Small intestine (tissue), 7 donors: ENCODE measurements around the gene TAB3. TPM values are rescaled to one million over a fixed set of nuclear protein-coding genes. Genes with fewer than 3 reads are reported as not detected.

Source experiments
- DNase-seq, 2 donors: peaks; one replicate each; pipeline versions ENCODE4 v3.0.0 to v3.0.0-alpha.2; 2013
- FAIRE-seq: peaks from 2 replicates; lab custom pipeline; 2012; peaks lifted over from hg19 to GRCh38; lab: Jason Lieb, UNC
- H3K27ac ChIP-seq, 3 donors: one replicate each; pipeline ENCODE4 v1.5.1; 2013; ENCODE audit warnings: low read length in 2 of 3, mild to moderate bottlenecking in 2 of 3, control low read depth in 1 of 3, inconsistent platforms in 1 of 3, low read depth in 1 of 3, moderate library complexity in 1 of 3
- H3K27me3 ChIP-seq, 3 donors: one replicate each; pipeline ENCODE4 v1.6.1; 2013; ENCODE audit warnings: low read length in 3 of 3, inconsistent platforms in 1 of 3; ENCODE audit not compliant: control insufficient read depth in 3 of 3, insufficient read depth in 3 of 3
- H3K36me3 ChIP-seq, 3 donors: one replicate each; pipeline ENCODE4 v1.6.1; 2013; ENCODE audit warnings: low read length in 3 of 3, inconsistent platforms in 1 of 3, low read depth in 1 of 3, mild to moderate bottlenecking in 1 of 3, moderate library complexity in 1 of 3; ENCODE audit not compliant: control insufficient read depth in 3 of 3, insufficient read depth in 2 of 3
- H3K4me1 ChIP-seq, 3 donors: one replicate each; pipeline ENCODE4 v1.6.1; 2013; ENCODE audit warnings: low read length in 2 of 3, inconsistent platforms in 1 of 3, low read depth in 1 of 3, mild to moderate bottlenecking in 1 of 3, moderate library complexity in 1 of 3; ENCODE audit not compliant: control insufficient read depth in 3 of 3, insufficient read depth in 2 of 3
- H3K4me3 ChIP-seq, 3 donors: one replicate each; pipeline ENCODE4 v1.5.1; 2013; ENCODE audit warnings: low read length in 3 of 3, control low read depth in 1 of 3, inconsistent platforms in 1 of 3, low read depth in 1 of 3, mild to moderate bottlenecking in 1 of 3, moderate library complexity in 1 of 3
- H3K9me3 ChIP-seq, 2 donors: one replicate each; pipeline ENCODE4 v1.6.1; 2013; ENCODE audit warnings: low read depth in 1 of 2, low read length in 1 of 2; ENCODE audit not compliant: control insufficient read depth in 2 of 2, insufficient read depth in 1 of 2
- WGBS, 3 donors: extraction: QIAGEN DNeasy Blood & Tissue Kit; methylation state at CpG; one replicate each; pipeline ENCODE4 v1.1.7; 2013; 5-methylcytosine and 5-hydroxymethylcytosine counted together
- polyA plus RNA-seq, 4 donors: library from polyadenylated mRNA; stranded (reverse) in 3 of 4; unstranded in 1 of 4; fragments of 200-250 nt in 3 of 4; fragments of 120-200 nt in 1 of 4; gene quantifications; one replicate each; pipeline versions ENCODE4 v1.2.1 to v1.2.3, GENCODE V29; 2013
- donor health status: healthy with polysubstance abuse.
- donor health status: control.
- donor health status: control.
- donor health status: Bipolar disorder and iron deficiency.
- donor health status: healthy.

Gene TAB3
- polyA plus RNA-seq, 4 donors: 5.4 to 55.6 (median 7.8) TPM

DNA sequence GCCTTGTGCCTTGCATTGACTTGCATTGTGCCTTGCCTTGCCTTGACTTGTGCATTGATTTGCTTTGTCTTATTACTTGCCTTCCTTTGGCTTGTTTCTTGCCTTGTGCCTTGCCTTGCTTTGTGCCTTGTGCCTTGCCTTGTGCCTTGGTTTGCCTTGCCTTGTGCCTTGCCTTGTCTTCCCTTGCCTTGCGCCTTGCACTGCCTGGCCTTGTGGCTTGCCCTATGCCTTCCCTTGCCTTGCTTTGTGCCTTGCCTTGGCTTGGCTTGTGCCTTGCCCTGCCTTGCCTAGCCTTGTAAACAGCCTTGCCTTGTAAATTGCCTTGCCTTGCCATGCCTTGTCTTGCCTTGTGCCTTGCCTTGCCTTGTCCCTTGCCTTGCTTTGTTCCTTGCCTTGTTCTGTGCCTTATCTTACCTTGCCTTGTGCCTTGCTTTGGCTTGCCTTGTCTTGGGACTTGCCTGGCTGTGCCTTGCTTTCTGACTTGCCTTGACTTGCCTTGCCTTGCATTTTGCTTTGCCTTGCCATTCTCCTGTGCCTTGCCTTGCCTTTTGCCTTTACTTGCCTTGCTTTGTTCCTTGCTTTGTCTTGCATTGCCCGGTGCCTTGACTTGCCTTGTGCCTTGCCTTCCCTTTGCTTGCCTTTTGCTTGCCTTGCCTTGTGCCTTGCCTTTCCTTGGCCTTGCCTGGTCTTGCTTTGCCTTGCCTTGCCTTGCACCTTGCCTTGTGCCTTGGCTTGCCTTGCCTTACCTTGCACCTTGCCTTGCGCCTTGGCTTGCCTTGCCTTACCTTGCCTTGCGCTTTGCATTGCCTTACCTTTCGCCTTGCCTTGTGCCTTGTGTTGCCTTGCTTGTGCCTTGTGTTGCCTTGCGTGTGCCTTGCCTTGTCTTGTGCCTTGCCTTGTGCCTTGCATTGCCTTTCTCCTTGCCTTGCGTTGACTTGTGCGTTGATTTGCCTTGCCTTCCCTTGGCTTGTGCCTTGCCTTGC lies 97.5 kb downstream of the TAB3 start:
- no peaks in the 10 kb centered on the region for H3K9me3 ChIP-seq
- no peak for DNase-seq
- FAIRE-seq: no peak

DNA sequence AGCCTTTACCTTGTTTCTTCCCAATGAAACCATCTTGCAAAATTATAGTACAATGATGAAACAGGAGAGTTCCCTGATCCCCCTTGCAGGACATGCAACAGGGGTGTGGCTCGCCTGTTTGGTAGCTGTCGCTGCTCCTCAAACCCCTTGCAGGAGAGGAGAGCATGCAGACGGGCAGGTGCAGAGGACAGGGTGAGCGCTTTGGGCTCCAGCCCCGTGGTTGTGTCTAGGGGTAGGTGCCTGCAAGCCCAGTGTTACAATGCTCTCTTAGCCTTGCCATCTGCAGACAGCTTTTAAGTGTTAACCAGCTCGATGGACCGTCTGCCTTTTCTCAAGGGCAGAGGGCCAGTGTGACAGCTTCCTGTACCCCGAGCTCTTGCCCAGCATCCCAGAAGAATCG lies 102.0 kb downstream of the TAB3 start:
- FAIRE-seq: no peak
- DNase-seq: no peak
- Histone ChIP-seq H3K4me3 (no peak overlapping the region), H3K4me1 (no peaks in the 10 kb centered on the region), H3K36me3 (no peaks in the 10 kb centered on the region), H3K9me3 (no peaks in the 10 kb centered on the region), H3K27me3 (no peaks in the 10 kb centered on the region), H3K27ac (no peak overlapping the region)
- 67 to 79% (median 76%) methylated on average over 9 of the region's 9 CpGs for WGBS, 3 donors

More for the DNA sequence above, 97.5 kb downstream of the TAB3 start:
- WGBS, 3 donors: 86 to 98% (median 91%) methylated on average over 8 of the region's 8 CpGs
- H3K36me3 ChIP-seq: no peaks in the 10 kb centered on the region
- H3K27ac ChIP-seq: no peak overlapping the region
- no peaks in the 10 kb centered on the region for H3K4me1 ChIP-seq
- H3K4me3 ChIP-seq: no peak overlapping the region
- H3K27me3 ChIP-seq: no peaks in the 10 kb centered on the region

DNA sequence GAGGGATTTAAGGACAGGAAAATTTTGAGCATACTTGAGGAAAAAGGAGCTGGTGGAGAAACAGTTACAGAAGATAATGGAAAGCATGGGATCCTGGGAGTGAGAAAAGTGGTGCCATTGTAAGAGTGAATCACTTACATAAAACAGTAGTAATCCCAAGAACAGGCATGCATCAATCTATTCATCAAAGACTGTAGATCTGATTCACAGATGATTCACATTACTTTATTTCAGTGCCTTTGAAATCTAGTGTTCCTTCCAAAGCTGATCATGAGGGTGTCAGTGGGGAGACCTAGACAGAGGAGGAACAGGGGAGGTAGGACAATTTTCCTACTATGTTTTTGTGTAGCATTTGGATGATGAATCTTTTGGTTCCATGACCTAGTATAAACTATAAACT lies 102.7 kb downstream of the TAB3 start:
- Histone ChIP-seq H3K27ac (no peak overlapping the region), H3K36me3 (no peaks in the 10 kb centered on the region), H3K4me3 (no peak overlapping the region), H3K27me3 (no peaks in the 10 kb centered on the region), H3K4me1 (no peaks in the 10 kb centered on the region), H3K9me3 (no peaks in the 10 kb centered on the region)
- DNase-seq (no peak), FAIRE-seq (no peak)

DNA sequence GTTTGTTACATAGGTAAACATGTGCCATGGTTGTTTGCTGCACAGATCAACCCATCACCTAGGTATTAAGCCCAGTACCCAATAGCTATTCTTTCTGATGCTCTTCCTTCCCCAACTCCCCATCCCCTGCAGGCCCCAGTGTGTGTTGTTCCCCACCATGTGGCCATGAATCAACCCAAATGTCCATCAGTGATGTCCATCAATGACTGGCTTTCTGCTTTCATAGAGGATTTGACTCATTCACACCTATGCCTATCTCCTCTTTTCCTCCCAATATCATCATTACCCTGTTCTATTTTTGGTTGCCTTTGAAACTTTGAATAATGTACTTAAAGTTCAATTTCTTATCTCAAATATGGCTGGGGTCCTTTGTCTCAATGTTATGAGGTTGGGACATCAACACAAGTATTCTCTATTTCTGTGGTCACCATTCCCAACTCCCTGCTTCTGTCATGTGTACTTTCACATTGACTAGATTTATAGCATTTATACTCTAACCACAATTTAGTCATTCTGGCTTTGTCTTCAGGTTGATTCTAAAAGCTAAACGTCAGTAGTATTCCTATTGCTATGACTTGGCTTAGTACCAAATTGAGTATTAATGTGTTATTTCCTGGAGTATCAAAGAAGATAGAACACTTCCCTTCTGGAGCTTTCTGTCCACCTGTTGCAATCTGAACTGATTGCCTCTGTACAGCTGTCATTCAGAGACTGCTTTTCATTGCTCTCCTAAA lies 107.2 kb downstream of the TAB3 start:
- no peak for DNase-seq
- WGBS, 3 donors: 3 to 12% (median 6%) methylated on average over 1 of the region's 1 CpG
- no peak overlapping the region for H3K27ac ChIP-seq
- H3K36me3 ChIP-seq: no peaks in the 10 kb centered on the region
- H3K27me3 ChIP-seq: no peaks in the 10 kb centered on the region
- H3K9me3 ChIP-seq: no peaks in the 10 kb centered on the region
- H3K4me1 ChIP-seq: no peaks in the 10 kb centered on the region
- no peak overlapping the region for H3K4me3 ChIP-seq
- FAIRE-seq: no peak

DNA sequence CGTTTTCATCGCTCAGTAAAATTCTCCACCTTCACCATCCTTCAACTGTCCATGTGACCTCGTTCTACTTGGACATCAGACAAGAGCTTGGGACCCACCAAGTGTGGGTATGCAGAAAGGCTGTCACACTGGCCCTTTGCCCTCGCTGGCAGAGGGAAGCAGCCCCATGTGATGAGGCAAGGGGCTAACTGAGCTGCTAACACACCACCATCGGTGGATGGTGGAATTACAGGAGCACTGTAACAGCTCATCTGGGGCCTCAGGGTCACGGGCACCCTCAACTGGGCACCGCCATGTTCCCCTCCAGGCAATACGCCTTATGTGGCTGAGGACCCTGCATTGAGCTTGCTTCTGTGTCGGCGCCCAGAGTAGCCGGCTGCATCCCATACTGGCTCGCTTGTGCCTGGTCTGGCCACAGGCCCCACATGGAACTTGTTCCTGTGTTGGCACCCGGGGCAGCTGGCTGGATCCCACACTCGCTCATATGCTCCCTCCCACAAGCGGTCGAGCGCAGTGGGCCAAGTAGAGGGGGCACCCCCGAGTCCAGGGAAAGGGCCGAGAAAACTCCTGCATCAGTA lies 109.5 kb downstream of the TAB3 start:
- 91 to 96% (median 95%) methylated on average over 19 of the region's 19 CpGs for WGBS, 3 donors
- Histone ChIP-seq H3K27me3 (no peaks in the 10 kb centered on the region), H3K36me3 (no peaks in the 10 kb centered on the region), H3K4me3 (no peak overlapping the region), H3K9me3 (no peaks in the 10 kb centered on the region), H3K27ac (no peak overlapping the region), H3K4me1 (no peaks in the 10 kb centered on the region)
- no peak for DNase-seq
- no peak for FAIRE-seq

DNA sequence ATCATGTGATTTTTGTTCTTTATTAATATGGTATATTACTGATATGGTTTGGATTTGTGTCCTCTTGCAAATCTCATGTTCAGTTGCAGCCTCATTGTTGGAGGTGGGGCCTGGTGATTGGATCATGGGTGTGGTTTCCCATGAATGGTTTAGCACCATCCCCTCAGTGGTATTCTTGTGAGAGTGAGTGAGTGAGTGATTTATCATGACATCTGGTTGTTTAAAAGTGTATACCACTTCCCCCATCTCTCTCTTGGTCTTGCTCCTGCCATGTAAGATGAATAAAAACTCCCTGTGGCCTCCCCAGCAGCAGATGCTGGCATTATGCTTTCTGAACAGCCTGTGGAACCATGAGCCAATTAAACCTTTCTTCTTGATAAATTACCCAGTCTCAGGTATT lies 111.5 kb downstream of the TAB3 start:
- FAIRE-seq: no peak
- H3K4me1 ChIP-seq: no peaks in the 10 kb centered on the region
- H3K36me3 ChIP-seq: no peaks in the 10 kb centered on the region
- no peak overlapping the region for H3K4me3 ChIP-seq
- no peak overlapping the region for H3K27ac ChIP-seq
- H3K27me3 ChIP-seq: no peaks in the 10 kb centered on the region
- DNase-seq: no peak
- H3K9me3 ChIP-seq: no peaks in the 10 kb centered on the region

Other genes starting within 250 kb of the TAB3 start
- gene GK, start 235.8 kb downstream of the TAB3 start, polyA plus RNA-seq: 100 to 1,000 TPM in 1 of 4 donors, 10 to 100 TPM in 3; 20.7 to 168 (median 86.8) TPM
- not detected for gene FTHL17, start 182.8 kb upstream of the TAB3 start, polyA plus RNA-seq